GM12872 (cell line): ENCODE data around the gene ASIC2.

Experiments
- CTCF ChIP-seq: IDR thresholded peaks from 3 replicates; pipeline ENCODE4 v1.5.1; 2011; ENCODE audit warnings: low read depth, mild to moderate bottlenecking, low read length, moderate library complexity; ENCODE audit not compliant: insufficient read depth

Gene ASIC2

DNA sequence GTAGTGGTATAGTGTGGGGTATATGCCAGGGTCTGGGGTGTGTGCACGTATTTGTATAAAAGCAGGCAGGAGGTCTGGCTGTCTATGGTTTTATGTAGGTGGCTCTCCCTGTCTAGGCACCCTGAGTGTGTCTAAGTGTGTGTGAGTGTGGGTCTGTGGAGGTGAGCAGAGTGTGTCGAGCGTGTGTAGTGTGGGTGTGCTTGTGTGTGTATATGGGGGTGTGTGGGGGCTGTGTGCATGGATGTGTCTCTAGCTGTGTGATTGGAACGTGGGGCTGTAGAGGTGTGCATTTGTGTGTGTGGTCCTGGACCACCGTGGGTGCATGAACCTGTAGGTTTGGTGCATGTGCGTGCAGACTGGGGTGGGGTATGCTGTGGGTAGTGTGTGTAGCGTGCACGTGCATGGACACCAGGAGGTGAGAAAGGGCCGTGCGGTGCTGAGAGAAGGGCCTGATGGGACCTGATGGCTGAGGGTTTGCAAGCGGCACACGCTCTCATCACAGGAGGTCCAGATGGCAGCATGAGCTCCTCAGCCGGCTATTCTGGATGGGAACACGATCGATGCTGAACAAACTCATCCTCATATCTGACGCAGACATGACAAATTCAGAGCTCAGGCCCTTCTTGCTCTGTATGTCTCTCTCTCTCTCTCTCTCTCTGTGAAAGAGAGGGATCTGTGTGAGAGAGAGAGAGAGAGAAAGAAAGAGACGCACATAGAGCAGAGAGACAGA, 273.8 kb downstream of the ASIC2 start:
- no peak for TF ChIP-seq CTCF

DNA sequence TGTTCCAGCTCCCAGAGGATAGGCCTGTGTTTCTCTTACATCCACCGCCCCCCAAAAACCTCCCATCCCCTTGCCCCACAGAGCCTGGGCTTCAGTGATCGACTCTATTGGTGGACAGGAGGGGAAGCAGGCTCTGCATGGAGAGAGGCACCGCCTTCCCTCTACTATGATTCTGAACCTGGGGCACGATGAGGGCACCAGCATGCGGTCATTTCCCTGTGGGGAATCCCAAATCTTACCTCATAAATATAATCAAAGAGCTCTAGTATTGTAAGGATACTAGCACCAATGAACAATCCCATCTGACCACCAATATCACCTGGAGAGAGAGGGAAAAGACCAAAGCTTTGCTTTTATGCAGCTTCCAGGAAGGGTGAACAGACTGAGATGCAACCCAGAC, 275.7 kb downstream of the ASIC2 start:
- TF ChIP-seq CTCF, result no peak

DNA sequence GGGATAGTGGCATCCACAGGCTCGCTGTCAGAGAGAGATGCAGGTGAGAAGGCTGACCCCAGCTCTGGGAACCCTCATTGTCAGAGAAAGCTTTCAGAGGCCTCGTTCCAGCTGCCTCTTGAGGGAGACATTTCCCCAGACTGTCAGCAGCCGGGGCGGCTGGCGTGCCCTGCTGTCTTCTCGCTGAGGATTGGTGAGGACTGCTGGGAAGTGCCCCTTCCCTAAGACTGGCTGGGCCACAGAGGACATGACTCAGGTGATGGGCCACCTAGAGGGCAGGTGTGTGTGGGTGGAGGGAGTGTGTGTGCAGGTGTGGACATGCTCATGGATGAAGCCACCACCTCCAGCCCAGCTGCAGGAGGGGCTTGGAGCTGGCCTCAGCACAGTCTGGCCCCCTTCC, 276.2 kb downstream of the ASIC2 start:
- TF ChIP-seq CTCF, result no peak

- TF ChIP-seq CTCF, result no peak
These were observed 277.3 kb downstream of the ASIC2 start for GRCh38 chr17:33015716-33016346.

DNA sequence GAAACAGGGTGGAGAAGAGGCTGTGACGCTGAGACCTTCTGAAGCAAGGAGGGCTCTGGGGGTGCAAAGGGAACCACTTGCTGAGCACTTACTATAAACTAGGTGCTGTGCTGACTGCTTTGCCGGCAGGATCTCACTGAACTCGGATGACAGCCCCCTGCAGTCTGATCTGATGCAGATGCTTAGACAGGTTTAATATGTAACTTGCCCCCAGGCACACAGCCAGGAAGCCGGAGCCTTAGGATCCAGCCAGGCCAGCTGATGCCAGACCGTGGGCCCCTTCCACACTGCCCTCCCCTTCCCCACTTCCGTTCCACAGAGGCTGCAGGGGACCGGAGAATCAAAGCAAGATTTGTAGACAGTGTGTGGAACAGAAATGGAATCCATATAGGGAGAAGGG, 278.3 kb downstream of the ASIC2 start:
- no peak for TF ChIP-seq CTCF

GRCh38 chr17:33013596-33014375, 279.3 kb downstream of the ASIC2 start:
- no peak for TF ChIP-seq CTCF

- no peak for TF ChIP-seq CTCF
These were observed 280.5 kb downstream of the ASIC2 start for GRCh38 chr17:33012522-33013033.
